HepG2 (cell line): ENCODE results near the gene PNMA8C. TPM values are rescaled to one million over a fixed set of nuclear protein-coding genes. Genes with fewer than 3 reads are reported as not detected.
A peak's percentile ranks its signal among the peaks of the same experiment; 100 is the strongest.

ENCODE experiments used
- ATAC-seq: fragments of 200-7000 bp; cut with Tn5 transposase; 3 replicates; pipeline ENCODE4 v1.9.1; 2020; ENCODE audit warnings: mild to moderate bottlenecking, moderate library complexity
- BruUV-seq: library from RNA; stranded (reverse); fragments of 400-500 nt; replicated peaks from 2 replicates; lab custom pipeline; 2021; lab: Mats Ljungman, UMichigan
- CTCF ChIA-PET: fragments of 300-600 bp; formaldehyde crosslinking; extraction: SDS; loops from one replicate; lab custom pipeline; 2021; ENCODE audit warnings: low total read pairs, inconsistent platforms, low intra/inter-chr PET ratio; lab: Yijun Ruan, JAX
- POLR2A ChIA-PET: fragments of 350-600 bp; sonication (Branson Sonifier 250); formaldehyde crosslinking; loops from one replicate; lab custom pipeline; 2020; ENCODE audit warnings: antibody characterized with exemption, inconsistent platforms; lab: Yijun Ruan, JAX
- DNase-seq: peaks from one replicate; pipeline ENCODE4 v3.0.0-alpha.2; 2015; ENCODE audit warnings: low spot score
- FAIRE-seq: peaks from 3 replicates; lab custom pipeline; 2011; peaks lifted over from hg19 to GRCh38; lab: Jason Lieb, UNC
- H2AFZ ChIP-seq: one replicate; pipeline ENCODE4 v1.6.1; 2011; ENCODE audit warnings: low read length, inconsistent platforms
- H3K27ac ChIP-seq: fragments of 300-600 bp; 3 replicates; pipeline ENCODE4 v1.8.0; 2011; ENCODE audit warnings: mixed run types, mild to moderate bottlenecking, mixed read lengths, low read length, inconsistent platforms; ENCODE audit not compliant: insufficient read depth; ENCODE audit errors: extremely low read length
- H3K27me3 ChIP-seq, 2 experiments: fragments of 200-600 bp in 1 of 2; 2 replicates in 1 of 2; 3 replicates in 1 of 2; pipeline versions ENCODE4 v1.6.0 to v1.8.0; 2011; ENCODE audit warnings: low read length in 2 of 2, mild to moderate bottlenecking in 2 of 2, moderate library complexity in 2 of 2, inconsistent platforms in 1 of 2; ENCODE audit not compliant: insufficient read depth in 2 of 2, control insufficient read depth in 1 of 2
- H3K36me3 ChIP-seq, 2 experiments: fragments of 200-600 bp in 1 of 2; replicated peaks in 1 of 2; 2 replicates in 1 of 2; 3 replicates in 1 of 2; pipeline versions ENCODE4 v1.5.1 to v1.8.0; 2011; ENCODE audit warnings: low read length in 2 of 2, inconsistent platforms in 1 of 2; ENCODE audit not compliant: insufficient read depth in 2 of 2, control insufficient read depth in 1 of 2
- H3K4me1 ChIP-seq: 2 replicates; pipeline ENCODE4 v1.5.1; 2012; ENCODE audit warnings: low read length, inconsistent platforms; ENCODE audit not compliant: insufficient read depth
- H3K4me2 ChIP-seq: 2 replicates; pipeline ENCODE4 v1.6.0; 2011; ENCODE audit warnings: low read depth, low read length, inconsistent platforms
- H3K4me3 ChIP-seq, 3 experiments: fragments of 200-600 bp in 1 of 3; sonication (generic), shearing (Covaris generic) in 1 of 3; replicated peaks in 1 of 3; 2 replicates each; pipeline ENCODE4 v1.5.1; 2011 to 2016; ENCODE audit warnings: low read length in 3 of 3, inconsistent platforms in 2 of 3, low read depth in 2 of 3, mild to moderate bottlenecking in 2 of 3, control low read depth in 1 of 3, mixed read lengths in 1 of 3; ENCODE audit not compliant: insufficient read depth in 1 of 3
- H3K79me2 ChIP-seq: one replicate; pipeline ENCODE4 v1.6.1; 2011; ENCODE audit warnings: low read length, inconsistent platforms; ENCODE audit not compliant: insufficient read depth
- H3K9ac ChIP-seq: 2 replicates; pipeline ENCODE4 v1.6.0; 2011; ENCODE audit warnings: mild to moderate bottlenecking, low read depth, low read length, inconsistent platforms; ENCODE audit not compliant: insufficient read depth
- H3K9me3 ChIP-seq: 2 replicates; pipeline ENCODE4 v1.5.1; 2012; ENCODE audit warnings: mild to moderate bottlenecking, low read length
- H4K20me1 ChIP-seq: 2 replicates; pipeline ENCODE4 v1.6.0; 2011; ENCODE audit warnings: inconsistent platforms, mild to moderate bottlenecking, low read length, moderate library complexity; ENCODE audit not compliant: insufficient read depth
- MTERF4 ChIP-seq: sonication (generic); formaldehyde crosslinking; IDR thresholded peaks from 2 replicates; pipeline ENCODE4 v1.8.0; 2023; ENCODE audit warnings: mild to moderate bottlenecking, missing genetic modification reagents
- ZMYM3 ChIP-seq: sonication (generic); formaldehyde crosslinking; IDR thresholded peaks from 2 replicates; pipeline ENCODE4 v1.5.1; 2020; ENCODE audit warnings: mild to moderate bottlenecking, missing genetic modification reagents
- ZNF768 ChIP-seq: sonication (generic); formaldehyde crosslinking; IDR thresholded peaks from 2 replicates; pipeline ENCODE4 v1.4.0; 2020; ENCODE audit warnings: missing genetic modification reagents
- ZNF781 ChIP-seq: sonication (generic); formaldehyde crosslinking; IDR thresholded peaks from 2 replicates; pipeline ENCODE4 v1.5.1; 2020; ENCODE audit warnings: borderline replicate concordance, mild to moderate bottlenecking, missing genetic modification reagents; ENCODE audit errors: not compliant biosample characterization
- WGBS: methylation state at CpG from one replicate; pipeline ENCODE4 v1.1.6; 2017; ENCODE audit warnings: low lambda C conversion rate; 5-methylcytosine and 5-hydroxymethylcytosine counted together
- in situ Hi-C: cut with HindIII; loops from 2 replicates; pipeline ENCODE4 v1.10.0; 2017; ENCODE audit warnings: low pct_unique_long_range_greater_than_20kb; ENCODE audit not compliant: extremely low pct_ligation_motif_present
- intact Hi-C: fragments of 100-400 bp; cut with micrococcal nuclease; formaldehyde crosslinking; loops from one replicate; pipeline ENCODE4 v1.10.0; 2022; ENCODE audit not compliant: unreplicated experiment
- polyA plus RNA-seq, 8 experiments: library from polyadenylated mRNA; depleted of rRNA in 3 of 8; stranded (reverse) in 7 of 8; unstranded in 1 of 8; fragments of >200 nt; fragmentation: Illumina TruSeq in 4 of 8; extraction: Trizol in 4 of 8; gene quantifications; 2 replicates each; pipeline versions ENCODE4 v1.2.1 to v1.2.3, GENCODE V29; 2011 to 2016; ENCODE audit warnings: low read depth in 4 of 8, missing spikeins in 1 of 8, mixed read lengths in 1 of 8; ENCODE audit not compliant: insufficient read depth in 1 of 8
- total RNA-seq, 5 experiments: library from RNA; depleted of rRNA; stranded (reverse); fragments of >200 nt; fragmentation: Illumina TruSeq; extraction: Trizol; gene quantifications; 2 replicates each; pipeline ENCODE4 v1.2.3, GENCODE V29; 2016; ENCODE audit warnings: low read depth in 1 of 5
- TF ChIP-seq, protein P1 (sequence below): sonication (generic); formaldehyde crosslinking; IDR thresholded peaks from 2 replicates; pipeline ENCODE4 v1.4.0; 2020; ENCODE audit warnings: low read depth, missing genetic modification reagents
- TF ChIP-seq, protein P2 (sequence below): fragments of 450-650 bp; IDR thresholded peaks from 2 replicates; pipeline ENCODE4 v1.6.1; 2016

Gene PNMA8C
- total and polyA plus RNA-seq, 2 of the 13 experiments (the other 11 are each of a cell fraction or from before 2014, with no cell fraction given), result not detected

GRCh38 chr19:46422344-46422743, 6.4 kb downstream of the PNMA8C start:
- Histone ChIP-seq H3K4me1 (peaks cover 16% of the 10 kb centered on the region), H3K9me3 (no peaks in the 10 kb centered on the region), H2AFZ (no peak overlapping the region), H3K4me2 (no peak overlapping the region), H3K9ac (no peak overlapping the region), H3K4me3 (no peak overlapping the region), H3K27me3 (no peaks in the 10 kb centered on the region), H3K27ac (no peak overlapping the region), H3K79me2 (no peaks in the 10 kb centered on the region), H4K20me1 (no peaks in the 10 kb centered on the region), H3K36me3 (no peaks in the 10 kb centered on the region)
- intact Hi-C loops (no loop called here), in situ Hi-C loops (no loop called here)
- 29% methylated on average over 2 of the region's 2 CpGs for WGBS
- TF ChIP-seq MTERF4 (no peak), ZMYM3 (CRISPR knock-in tag) (peak; percentile 52; the same call in 1 of the 2 replicates), ZNF768 (peak; percentile 88), ZNF781 (no peak)
- TF ChIP-seq, protein P1, sequence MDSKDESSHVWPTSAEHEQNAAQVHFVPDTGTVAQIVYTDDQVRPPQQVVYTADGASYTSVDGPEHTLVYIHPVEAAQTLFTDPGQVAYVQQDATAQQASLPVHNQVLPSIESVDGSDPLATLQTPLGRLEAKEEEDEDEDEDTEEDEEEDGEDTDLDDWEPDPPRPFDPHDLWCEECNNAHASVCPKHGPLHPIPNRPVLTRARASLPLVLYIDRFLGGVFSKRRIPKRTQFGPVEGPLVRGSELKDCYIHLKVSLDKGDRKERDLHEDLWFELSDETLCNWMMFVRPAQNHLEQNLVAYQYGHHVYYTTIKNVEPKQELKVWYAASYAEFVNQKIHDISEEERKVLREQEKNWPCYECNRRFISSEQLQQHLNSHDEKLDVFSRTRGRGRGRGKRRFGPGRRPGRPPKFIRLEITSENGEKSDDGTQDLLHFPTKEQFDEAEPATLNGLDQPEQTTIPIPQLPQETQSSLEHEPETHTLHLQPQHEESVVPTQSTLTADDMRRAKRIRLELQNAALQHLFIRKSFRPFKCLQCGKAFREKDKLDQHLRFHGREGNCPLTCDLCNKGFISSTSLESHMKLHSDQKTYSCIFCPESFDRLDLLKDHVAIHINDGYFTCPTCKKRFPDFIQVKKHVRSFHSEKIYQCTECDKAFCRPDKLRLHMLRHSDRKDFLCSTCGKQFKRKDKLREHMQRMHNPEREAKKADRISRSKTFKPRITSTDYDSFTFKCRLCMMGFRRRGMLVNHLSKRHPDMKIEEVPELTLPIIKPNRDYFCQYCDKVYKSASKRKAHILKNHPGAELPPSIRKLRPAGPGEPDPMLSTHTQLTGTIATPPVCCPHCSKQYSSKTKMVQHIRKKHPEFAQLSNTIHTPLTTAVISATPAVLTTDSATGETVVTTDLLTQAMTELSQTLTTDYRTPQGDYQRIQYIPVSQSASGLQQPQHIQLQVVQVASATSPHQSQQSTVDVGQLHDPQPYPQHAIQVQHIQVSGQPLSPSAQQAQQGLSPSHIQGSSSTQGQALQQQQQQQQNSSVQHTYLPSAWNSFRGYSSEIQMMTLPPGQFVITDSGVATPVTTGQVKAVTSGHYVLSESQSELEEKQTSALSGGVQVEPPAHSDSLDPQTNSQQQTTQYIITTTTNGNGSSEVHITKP (CRISPR knock-in tag), result no peak
- TF ChIP-seq, protein P2, sequence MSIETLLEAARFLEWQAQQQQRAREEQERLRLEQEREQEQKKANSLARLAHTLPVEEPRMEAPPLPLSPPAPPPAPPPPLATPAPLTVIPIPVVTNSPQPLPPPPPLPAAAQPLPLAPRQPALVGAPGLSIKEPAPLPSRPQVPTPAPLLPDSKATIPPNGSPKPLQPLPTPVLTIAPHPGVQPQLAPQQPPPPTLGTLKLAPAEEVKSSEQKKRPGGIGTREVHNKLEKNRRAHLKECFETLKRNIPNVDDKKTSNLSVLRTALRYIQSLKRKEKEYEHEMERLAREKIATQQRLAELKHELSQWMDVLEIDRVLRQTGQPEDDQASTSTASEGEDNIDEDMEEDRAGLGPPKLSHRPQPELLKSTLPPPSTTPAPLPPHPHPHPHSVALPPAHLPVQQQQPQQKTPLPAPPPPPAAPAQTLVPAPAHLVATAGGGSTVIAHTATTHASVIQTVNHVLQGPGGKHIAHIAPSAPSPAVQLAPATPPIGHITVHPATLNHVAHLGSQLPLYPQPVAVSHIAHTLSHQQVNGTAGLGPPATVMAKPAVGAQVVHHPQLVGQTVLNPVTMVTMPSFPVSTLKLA, result peak; percentile 44
- DNase-seq, result no peak
- no TSS peak for BruUV-seq
- FAIRE-seq, result no peak
- ATAC-seq, result no peak
- ChIA-PET POLR2A (no interaction called here), CTCF (no interaction called here)
